Measurements from ENCODE around the gene XRN2. TPM values are rescaled to one million over a fixed set of nuclear protein-coding genes. Genes with fewer than 3 reads are reported as not detected.

XRN2 gene
- total and polyA plus RNA-seq, 10 donors: 19.3 to 92.6 (median 62.8) TPM

GRCh38 chr20:21344961-21345360, 41.8 kb downstream of the XRN2 start:
- WGBS, 5 donors: 78 to 93% (median 83%) methylated on average over 1 of the region's 1 CpG
- TF ChIP-seq CTCF (IDR thresholded peaks at IDR 0.05 in 8 of 11, conservative IDR thresholded peaks at IDR 0.05 in 3 of 11): no peak
- TF ChIP-seq POLR2A (IDR thresholded peaks at IDR 0.05): no peak
- TF ChIP-seq POLR2AphosphoS5 (IDR thresholded peaks at IDR 0.05): no peak
- H3K27ac ChIP-seq: no peak overlapping the region
- H3K9me3 ChIP-seq: no peaks in the 10 kb centered on the region
- peaks cover 0 to 100% (median 78%) of the 10 kb centered on the region in 6 donors for H3K36me3 ChIP-seq
- no peaks in the 10 kb centered on the region for H3K27me3 ChIP-seq (replicated peaks in 1 of 7)
- H3K4me1 ChIP-seq: peaks cover 0 to 2% (median 0%) of the 10 kb centered on the region in 6 donors
- intact Hi-C loops (cut with DNase I; ENCODE audit: low total_unique reads): no loop called here
- DNase-seq: no peak
- no peak overlapping the region for H3K4me3 ChIP-seq

GRCh38 chr20:21352703-21353102, 49.6 kb downstream of the XRN2 start:
- Histone ChIP-seq H3K27me3 (replicated peaks in 1 of 7) (no peaks in the 10 kb centered on the region), H3K9me3 (no peaks in the 10 kb centered on the region), H3K4me3 (no peak overlapping the region), H3K4me1 (no peaks in the 10 kb centered on the region), H3K36me3 (peaks cover 0 to 94% (median 64%) of the 10 kb centered on the region in 6 donors), H3K27ac (no peak overlapping the region)
- TF ChIP-seq POLR2A (IDR thresholded peaks at IDR 0.05) (no peak), POLR2AphosphoS5 (IDR thresholded peaks at IDR 0.05) (no peak), CTCF (IDR thresholded peaks at IDR 0.05 in 8 of 11, conservative IDR thresholded peaks at IDR 0.05 in 3 of 11) (no peak)
- no peak for DNase-seq
- intact Hi-C loops (cut with DNase I; ENCODE audit: low total_unique reads): no loop called here

GRCh38 chr20:21353236-21353635, 50.1 kb downstream of the XRN2 start:
- TF ChIP-seq POLR2AphosphoS5 (IDR thresholded peaks at IDR 0.05): no peak
- TF ChIP-seq POLR2A (IDR thresholded peaks at IDR 0.05): no peak
- no peak for TF ChIP-seq CTCF (IDR thresholded peaks at IDR 0.05 in 8 of 11, conservative IDR thresholded peaks at IDR 0.05 in 3 of 11)
- intact Hi-C loops (cut with DNase I; ENCODE audit: low total_unique reads): no loop called here
- no peaks in the 10 kb centered on the region for H3K9me3 ChIP-seq
- no peak for DNase-seq
- H3K27me3 ChIP-seq (replicated peaks in 1 of 7): no peaks in the 10 kb centered on the region
- WGBS, 5 donors: 95 to 100% (median 96%) methylated on average over 1 of the region's 1 CpG
- no peak overlapping the region for H3K27ac ChIP-seq
- no peaks in the 10 kb centered on the region for H3K4me1 ChIP-seq
- no peak overlapping the region for H3K4me3 ChIP-seq
- H3K36me3 ChIP-seq: peaks cover 0 to 94% (median 62%) of the 10 kb centered on the region in 6 donors

- Histone ChIP-seq H3K4me3 (no peak overlapping the region), H3K27ac (no peak overlapping the region), H3K36me3 (peaks cover 0 to 93% (median 53%) of the 10 kb centered on the region in 6 donors), H3K4me1 (peaks cover 0 to 17% (median 12%) of the 10 kb centered on the region in 6 donors), H3K27me3 (replicated peaks in 1 of 7) (no peaks in the 10 kb centered on the region), H3K9me3 (no peaks in the 10 kb centered on the region)
- TF ChIP-seq CTCF (IDR thresholded peaks at IDR 0.05 in 8 of 11, conservative IDR thresholded peaks at IDR 0.05 in 3 of 11) (no peak), POLR2A (IDR thresholded peaks at IDR 0.05) (no peak)
- no peak for DNase-seq
- WGBS, 5 donors: 34 to 98% (median 57%) methylated on average over 1 of the region's 1 CpG
- intact Hi-C loops (cut with DNase I; ENCODE audit: low total_unique reads): no loop called here
Observed at GRCh38 chr20:21355981-21356380, 52.9 kb downstream of the XRN2 start.
